ENCODE results near the gene LEMD2. TPM values are rescaled to one million over a fixed set of nuclear protein-coding genes. Genes with fewer than 3 reads are reported as not detected.

LEMD2 gene
- total RNA-seq, 1 donor from 2014 or later, result 61.5 TPM

- no peak for ATAC-seq
- Histone ChIP-seq H3K4me3 (no peak overlapping the region), H3K36me3 (no peaks in the 10 kb centered on the region), H3K27me3 (no peaks in the 10 kb centered on the region), H3K9me3 (no peaks in the 10 kb centered on the region), H3K4me1 (peaks cover under 1% of the 10 kb centered on the region), H3K27ac (no peak overlapping the region)
- no peak for TF ChIP-seq CTCF (IDR thresholded peaks at IDR 0.05)
- no peak for DNase-seq
- intact Hi-C loops (cut with DNase I), result no loop called here
Measured at GRCh38 chr6:33735216-33735615, 53.7 kb downstream of the LEMD2 start.

- DNase-seq (no peak), ATAC-seq (no peak)
- no peaks in the 10 kb centered on the region for H3K4me1 ChIP-seq
- no peak overlapping the region for H3K4me3 ChIP-seq
- H3K9me3 ChIP-seq, result no peaks in the 10 kb centered on the region
- no peaks in the 10 kb centered on the region for H3K27me3 ChIP-seq
- intact Hi-C loops (cut with DNase I), result no loop called here
- H3K36me3 ChIP-seq, result no peaks in the 10 kb centered on the region
- H3K27ac ChIP-seq, result no peak overlapping the region
- no peak for TF ChIP-seq CTCF (IDR thresholded peaks at IDR 0.05)
Measured at GRCh38 chr6:33733709-33734007, 55.3 kb downstream of the LEMD2 start.

GRCh38 chr6:33732817-33733708 lies 55.9 kb downstream of the LEMD2 start:
- Histone ChIP-seq H3K4me1 (no peaks in the 10 kb centered on the region), H3K27ac (no peak overlapping the region), H3K4me3 (no peak overlapping the region), H3K9me3 (no peaks in the 10 kb centered on the region), H3K27me3 (no peaks in the 10 kb centered on the region), H3K36me3 (no peaks in the 10 kb centered on the region)
- intact Hi-C loops (cut with DNase I), result no loop called here
- DNase-seq (no peak), ATAC-seq (no peak)
- no peak for TF ChIP-seq CTCF (IDR thresholded peaks at IDR 0.05)

GRCh38 chr6:33732385-33732784 lies 56.5 kb downstream of the LEMD2 start:
- no peaks in the 10 kb centered on the region for H3K27me3 ChIP-seq
- no peaks in the 10 kb centered on the region for H3K9me3 ChIP-seq
- ATAC-seq (no peak), DNase-seq (no peak)
- no peaks in the 10 kb centered on the region for H3K36me3 ChIP-seq
- H3K4me3 ChIP-seq, result no peak overlapping the region
- no peak for TF ChIP-seq CTCF (IDR thresholded peaks at IDR 0.05)
- H3K27ac ChIP-seq, result no peak overlapping the region
- intact Hi-C loops (cut with DNase I), result no loop called here
- H3K4me1 ChIP-seq, result no peaks in the 10 kb centered on the region

GRCh38 chr6:33731751-33732282 lies 57.1 kb downstream of the LEMD2 start:
- no peak for ATAC-seq

More at GRCh38 chr6:33731751-33732282, 57.1 kb downstream of the LEMD2 start:
- Histone ChIP-seq H3K27ac (no peak overlapping the region), H3K9me3 (no peaks in the 10 kb centered on the region), H3K4me3 (no peak overlapping the region), H3K27me3 (no peaks in the 10 kb centered on the region), H3K4me1 (no peaks in the 10 kb centered on the region), H3K36me3 (no peaks in the 10 kb centered on the region)
- no peak for TF ChIP-seq CTCF (IDR thresholded peaks at IDR 0.05)
- intact Hi-C loops (cut with DNase I), result no loop called here
- DNase-seq, result no peak
